RPMI7951 (cell line): ENCODE data around the gene BLVRA. TPM values are rescaled to one million over a fixed set of nuclear protein-coding genes. Genes with fewer than 3 reads are reported as not detected.
"Not testable (repeated sequence)": the region's sequence is repeated elsewhere in the genome, so short reads cannot be mapped to it uniquely, and the experiment has no call there.

Source experiments
- DNase-seq: peaks from one replicate; pipeline ENCODE4 v3.0.0-alpha.2; 2012; ENCODE audit warnings: low read depth
- total RNA-seq: library from RNA; depleted of rRNA; stranded (reverse); fragments of >200 nt; shearing (Covaris generic); gene quantifications from 2 replicates; pipeline ENCODE4 v1.2.3, GENCODE V29; 2014

The BLVRA gene
- total RNA-seq, 1 experiment from 2014 or later, result 65.5 TPM

DNA sequence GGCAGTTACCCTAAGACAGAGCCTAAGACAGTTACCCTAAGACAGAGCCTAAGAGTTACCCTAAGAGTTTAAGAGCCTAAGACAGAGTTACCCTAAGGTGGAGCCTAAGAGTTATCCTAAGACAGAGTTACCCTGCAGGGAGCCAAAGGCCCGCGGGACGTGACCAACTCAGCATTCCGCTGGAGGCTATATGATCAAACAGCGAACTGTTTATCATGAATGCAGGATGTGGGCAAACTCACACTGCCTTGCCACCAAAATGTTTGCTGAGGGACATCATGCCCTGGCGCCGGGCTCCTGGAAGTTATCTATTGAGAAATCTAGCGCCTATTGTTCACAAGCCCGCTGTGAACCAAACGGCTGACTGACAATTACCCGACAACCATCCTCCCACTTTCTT is 49.9 kb downstream of the BLVRA start:
- DNase-seq, result peak; percentile 9

DNA sequence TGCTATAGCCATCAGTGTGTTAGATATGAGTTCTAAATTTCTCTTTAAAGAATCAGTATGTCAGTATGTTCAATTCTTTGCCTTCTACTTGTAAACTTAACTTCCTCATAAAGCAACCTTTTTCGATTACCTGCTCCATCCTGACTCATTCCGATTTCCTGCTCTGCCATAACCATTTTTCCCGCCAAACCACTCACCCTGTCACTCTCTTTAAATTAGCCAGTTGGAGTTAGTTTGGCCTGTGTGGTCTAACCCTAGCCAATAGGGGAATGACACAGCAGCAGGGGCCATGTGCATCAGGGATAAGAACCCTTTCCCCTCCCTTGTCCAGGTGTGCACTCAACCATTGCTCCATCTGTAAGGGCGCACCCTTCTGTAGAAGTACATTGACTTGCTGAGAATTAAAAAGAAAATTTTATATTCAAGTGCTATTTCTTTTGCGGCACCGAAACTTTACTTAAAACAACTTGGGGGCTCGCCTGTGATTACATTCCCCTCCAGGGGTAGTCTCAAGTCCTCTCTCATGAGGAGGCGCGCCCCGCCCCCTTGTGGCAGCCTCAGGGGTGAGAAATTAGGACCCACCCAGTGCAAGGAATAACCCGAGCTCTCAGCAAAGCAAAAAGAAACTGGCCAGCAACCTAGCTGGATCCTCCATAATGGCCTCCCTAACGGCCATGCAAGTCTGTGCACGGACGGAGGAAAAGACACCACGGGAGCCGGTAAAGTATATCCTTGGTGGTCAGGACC is 51.9 kb downstream of the BLVRA start:
- DNase-seq, result peak; percentile 28

DNA sequence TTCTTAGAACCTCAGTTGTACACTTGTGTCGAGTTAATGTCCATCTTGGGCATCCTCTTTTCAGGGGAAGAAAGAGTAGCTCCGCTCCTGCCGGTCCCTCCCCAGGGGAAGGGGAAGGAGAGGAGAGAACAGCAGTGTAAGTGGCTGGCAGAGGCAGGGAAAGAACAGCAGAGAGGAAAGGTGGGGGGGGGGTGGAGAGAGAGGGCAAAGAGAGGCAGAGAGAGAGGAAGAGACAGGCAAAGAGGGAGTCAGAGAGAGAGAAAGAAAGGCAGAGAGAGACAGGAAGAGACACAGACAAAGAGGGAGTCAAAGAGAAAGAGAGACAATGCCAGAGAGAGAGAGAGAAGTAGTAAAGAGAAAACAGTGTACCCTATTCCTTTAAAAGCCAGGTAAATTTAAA is 56.9 kb downstream of the BLVRA start:
- DNase-seq, result no peak

DNA sequence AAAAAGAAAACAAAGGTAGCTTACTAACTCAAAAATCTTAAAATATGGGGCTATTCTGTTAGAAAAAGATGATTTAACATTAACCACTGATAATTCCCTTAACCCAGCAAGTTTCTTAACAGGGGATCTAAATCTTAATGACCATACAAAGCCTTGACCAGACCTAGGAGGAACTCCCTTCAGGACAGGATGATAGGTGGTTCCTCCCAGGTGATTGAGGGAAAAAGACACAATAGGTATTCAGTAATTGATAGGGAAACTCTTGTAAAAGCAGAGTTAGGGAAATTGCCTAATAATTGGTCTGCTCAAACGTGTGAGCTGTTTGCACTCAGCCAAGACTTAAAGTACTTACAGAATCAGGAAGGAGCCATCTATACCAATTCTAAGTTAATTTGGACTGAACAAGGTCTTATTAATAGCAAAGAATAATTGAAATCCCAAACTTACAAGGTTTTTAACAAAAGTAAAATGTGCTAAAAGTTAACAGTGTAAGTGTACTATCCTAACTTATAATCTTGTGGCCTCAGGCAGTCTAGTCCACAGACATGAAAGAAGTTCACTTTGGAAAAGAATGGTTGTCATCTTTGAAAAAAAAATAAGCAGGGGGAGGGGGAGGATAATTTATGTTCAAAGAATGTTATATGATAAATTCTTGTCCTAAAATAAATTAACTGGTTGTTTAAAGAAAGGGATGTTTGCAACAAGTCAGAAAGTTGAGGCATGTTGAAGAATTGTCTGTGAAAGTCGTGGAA is 57.7 kb downstream of the BLVRA start:
- DNase-seq, result not testable (repeated sequence)

DNA sequence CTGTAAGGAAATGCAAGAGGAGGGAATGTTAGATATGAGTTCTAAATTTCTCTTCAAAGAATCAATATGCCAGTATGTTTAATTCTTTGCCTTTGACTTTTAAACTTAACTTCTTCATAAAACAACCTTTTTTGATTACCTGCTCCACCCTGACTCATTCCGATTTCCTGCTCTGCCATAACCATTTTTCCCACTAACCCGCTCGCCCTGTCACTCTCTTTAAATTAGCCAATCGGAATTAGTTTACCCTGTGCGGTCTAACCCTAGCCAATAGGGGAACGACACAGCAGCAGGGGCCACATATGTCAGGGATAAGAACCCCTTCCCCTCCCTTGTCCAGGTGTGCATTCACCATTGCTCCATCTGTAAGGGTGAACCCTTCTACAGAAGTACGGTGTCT is 64.9 kb downstream of the BLVRA start:
- not testable (repeated sequence) for DNase-seq

DNA sequence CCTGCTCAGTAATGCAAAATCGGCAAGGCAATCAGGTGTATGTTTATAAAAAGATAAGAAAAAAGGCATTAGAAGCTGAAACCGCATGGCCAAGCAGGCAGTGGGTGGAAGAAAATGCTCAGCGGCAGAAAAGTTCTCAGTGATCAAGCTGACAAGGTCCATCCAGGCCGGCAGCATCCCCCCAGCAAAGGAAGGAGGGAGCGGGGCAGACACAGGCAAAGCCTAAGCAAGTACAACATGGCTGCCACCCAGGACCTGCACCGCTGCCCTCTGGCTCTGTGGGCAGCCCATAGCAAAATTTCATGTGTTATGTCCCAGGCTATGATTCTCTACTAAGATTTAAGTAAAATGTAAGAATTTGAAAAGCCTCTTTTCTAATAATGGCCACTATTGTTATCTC is 65.5 kb downstream of the BLVRA start:
- DNase-seq, result no peak

DNA sequence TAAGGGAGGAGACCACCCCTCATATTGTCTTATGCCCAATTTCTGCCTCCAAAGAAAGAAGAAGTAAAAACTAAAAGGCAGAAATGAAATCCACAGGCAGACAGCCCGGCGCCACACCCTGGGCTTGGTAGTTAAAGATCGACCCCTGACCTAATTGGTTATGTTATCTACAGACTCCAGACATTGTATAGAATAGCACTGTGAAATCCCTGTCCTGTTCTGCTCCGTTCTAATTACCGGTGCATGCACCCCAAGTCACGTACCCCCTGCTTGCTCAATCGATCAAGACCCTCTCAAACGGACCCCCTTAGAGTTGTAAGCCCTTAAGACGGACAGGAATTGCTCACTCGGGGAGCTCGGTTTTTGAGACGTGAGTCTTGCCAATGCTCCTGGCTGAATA is 66.0 kb downstream of the BLVRA start:
- DNase-seq, result not testable (repeated sequence)

DNA sequence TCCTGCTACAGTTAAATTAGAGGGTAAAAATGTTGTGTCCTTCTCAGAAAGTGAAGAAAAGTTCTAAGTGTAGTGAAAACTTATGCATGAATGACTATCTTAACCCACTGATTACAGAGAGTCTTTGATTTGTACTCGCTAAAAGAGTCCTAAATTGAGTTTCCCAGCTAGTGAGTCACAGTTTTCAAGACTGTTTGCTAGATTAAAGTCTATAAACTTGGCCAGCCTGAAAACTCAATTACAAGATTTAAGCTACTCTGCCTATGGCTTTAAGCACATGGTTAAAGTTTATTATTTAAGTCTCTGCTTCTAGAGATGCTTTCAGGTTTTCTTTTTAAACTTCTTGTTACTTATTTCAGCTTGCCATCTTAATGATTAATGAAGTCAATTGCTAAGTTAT is 66.5 kb downstream of the BLVRA start:
- DNase-seq, result peak; percentile 31

DNA sequence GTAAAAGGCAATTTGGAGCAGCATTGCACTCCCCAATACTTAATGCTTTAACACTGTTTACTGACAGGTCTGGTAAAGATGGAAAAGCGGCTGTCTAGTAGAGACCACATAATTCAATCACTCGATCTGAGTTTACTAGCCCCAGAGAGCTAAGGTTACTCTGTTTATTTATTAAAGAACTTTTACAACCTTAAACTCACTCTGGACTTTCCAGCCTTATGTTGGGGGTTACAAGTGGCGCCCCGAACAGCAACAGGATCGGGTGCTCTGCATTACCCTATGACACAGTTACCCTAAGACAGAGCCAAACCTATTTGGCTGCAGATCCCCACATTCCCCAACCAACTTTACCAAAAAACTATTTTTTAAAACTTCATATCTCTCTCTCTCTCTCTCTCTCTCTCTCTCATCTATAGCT is 66.9 kb downstream of the BLVRA start:
- DNase-seq, result no peak

DNA sequence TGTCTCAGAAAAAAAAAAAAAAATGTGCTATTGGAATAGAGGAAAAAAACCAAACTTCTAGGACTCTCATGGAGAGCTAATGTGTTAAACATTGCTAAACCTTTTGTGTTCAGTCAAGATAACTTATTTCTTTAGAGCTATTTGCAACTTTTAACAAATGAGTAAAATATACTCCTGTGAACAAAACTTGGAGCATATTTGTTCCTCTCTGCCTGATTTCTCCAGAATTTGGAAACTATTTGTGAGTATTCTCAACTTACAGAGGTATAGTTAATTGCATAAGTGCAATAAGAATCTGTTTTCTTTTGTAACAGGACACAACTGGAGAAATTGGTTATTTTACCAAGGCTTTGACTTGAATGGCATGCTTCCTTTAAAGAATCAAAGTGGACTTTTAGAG is 72.4 kb downstream of the BLVRA start:
- DNase-seq, result not testable (repeated sequence)

DNA sequence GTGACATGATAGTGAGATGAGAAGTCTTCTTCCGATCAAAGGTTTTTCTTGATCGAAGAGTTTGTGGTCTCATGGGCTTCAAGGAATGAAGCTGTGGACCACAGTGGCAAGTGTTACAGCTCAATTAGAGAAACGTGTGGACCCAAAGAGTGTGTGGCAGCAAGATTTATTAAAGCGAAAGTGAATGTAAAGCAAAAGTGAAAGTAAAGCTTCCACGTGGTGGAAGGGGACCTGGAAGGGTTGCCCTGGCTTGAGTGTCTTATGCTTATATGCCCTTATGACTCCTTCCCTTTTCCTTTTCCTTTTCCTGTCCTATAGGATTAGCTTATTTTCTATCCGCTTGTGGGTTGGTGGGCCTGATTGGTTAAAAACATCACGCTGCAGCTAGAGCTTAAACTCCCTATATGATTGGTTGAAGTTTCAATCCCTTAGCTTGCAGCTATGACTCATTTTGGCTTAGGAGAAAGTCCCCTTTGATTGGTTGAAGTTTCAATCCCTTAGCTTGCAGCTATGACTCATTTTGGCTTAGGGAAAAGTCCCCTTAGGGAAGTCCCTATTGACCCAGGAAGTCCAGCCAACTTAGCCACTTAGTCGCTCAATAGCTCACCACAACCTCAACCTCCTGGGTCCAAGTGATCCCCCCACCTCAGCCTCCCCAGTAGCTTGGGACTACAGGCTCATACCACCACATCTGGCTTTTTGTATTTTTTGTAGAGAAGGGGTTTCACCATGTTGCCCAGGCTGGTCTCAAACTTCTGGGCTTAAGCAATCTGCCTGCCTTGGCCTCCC is 76.2 kb downstream of the BLVRA start:
- DNase-seq, result peak; percentile 81

DNA sequence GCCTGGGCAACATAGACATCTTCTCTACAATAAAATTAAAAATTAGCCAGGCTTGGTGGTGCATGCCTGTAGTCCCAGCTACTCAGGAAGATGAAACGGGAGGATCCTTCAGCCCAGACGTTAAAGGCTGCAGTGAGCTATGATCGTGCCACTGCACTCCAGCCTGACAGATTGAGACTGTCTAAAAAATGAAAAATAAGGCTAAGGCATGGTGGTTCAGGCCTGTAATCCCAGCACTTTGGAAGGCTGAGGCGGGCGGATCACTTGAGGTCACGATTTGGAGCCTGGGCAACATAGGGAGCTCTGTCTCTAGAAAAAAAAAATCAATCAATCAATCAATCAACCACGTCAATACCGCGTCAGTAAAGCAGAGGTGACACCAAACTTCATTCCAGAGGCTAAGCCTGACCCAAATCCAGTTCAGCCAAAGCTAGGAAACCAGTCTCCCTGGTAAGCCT is 79.8 kb downstream of the BLVRA start:
- no peak for DNase-seq

DNA sequence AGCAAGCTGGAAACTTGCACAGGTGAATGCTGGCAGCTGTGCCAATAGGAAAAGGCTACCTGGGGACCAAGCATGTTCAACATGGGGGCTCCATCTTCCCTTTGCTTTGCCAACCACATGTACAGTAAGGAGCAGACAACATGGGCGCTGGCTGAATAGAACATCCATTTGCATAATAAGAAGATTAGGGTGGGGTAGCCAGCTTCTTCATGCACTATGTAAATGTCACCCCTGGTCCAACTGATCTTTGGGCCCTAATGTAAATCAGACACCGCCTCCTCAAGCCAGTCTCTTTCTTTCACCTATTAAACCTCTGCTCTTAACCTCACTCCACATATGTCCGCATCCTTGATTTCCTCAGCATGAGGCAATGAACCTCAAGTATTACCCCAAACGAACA is 84.8 kb downstream of the BLVRA start:
- no peak for DNase-seq

DNA sequence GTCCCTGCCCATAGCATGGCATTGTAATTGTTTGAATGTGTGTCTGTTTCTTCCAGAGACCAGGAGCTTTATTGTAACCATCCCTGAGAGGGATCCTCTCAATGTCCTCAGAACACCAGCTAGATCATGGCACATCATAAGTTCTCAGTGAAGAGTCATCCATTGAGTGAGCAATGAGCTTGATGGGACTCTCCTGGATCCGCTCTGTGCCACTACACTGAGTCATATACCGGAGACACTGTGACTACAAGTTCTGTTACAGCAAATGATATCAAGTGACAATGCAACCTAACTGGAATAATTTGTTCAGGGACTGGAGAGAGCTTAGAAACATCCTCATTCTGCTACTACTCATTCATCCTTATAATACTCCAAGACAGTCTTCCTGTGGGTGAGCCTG is 85.8 kb downstream of the BLVRA start:
- DNase-seq, result peak; percentile 26

DNA sequence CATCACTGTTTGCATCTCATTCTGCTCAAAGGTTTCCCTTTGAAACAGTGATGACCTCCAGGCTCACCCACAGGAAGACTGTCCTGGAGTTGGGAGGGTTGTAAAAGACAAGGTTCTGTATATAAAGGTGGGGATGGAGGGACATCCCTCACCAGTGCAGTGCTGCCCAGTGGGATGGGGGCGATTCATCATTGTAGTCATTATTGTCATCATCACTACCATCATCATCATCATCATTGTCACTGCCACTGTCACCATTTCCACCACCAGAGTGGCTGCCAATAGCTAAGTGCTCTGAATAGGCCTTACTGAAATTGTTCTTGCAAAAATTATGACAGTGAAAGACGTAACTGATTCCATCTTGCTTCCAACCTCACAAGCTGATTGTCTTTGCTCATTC is 86.2 kb downstream of the BLVRA start:
- DNase-seq, result no peak

DNA sequence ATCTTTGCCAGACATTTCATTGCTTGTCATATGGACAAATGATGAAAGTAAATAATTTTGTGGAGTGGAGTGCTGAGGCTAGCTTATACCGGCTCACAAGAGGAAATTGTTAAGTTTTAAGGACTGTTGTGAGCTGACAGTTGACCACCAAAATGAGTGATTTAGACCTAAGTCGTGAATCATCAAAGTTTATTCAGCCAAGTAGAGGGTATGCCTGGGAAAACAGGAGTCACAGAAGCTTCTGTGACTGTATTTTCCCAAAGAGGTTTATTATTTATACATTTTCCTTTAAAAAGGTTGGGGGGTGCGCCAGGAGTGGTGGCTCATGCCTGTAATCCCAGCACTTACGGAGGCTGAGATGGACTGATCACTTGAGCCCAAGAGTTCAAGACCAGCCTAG is 89.0 kb downstream of the BLVRA start:
- DNase-seq, result peak; percentile 80

DNA sequence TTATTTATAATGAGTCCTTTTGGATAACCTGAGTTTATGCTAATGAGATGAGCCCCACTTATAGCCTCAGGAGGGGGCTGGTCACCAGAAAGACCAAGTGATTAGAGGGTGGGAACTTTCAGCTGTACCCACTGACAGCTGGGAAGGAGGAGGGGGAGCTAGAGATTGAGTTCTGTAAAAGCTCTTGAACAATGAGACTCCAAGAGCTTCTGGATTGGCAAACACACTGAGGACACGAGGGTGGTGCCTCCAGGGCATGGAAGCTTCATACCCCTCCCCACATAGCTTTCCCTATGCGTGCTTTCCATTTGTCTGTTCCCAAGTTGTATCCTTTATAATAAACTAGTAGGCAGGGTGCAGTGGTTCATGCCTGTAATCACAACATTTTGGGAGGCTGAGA is 90.6 kb downstream of the BLVRA start:
- no peak for DNase-seq

DNA sequence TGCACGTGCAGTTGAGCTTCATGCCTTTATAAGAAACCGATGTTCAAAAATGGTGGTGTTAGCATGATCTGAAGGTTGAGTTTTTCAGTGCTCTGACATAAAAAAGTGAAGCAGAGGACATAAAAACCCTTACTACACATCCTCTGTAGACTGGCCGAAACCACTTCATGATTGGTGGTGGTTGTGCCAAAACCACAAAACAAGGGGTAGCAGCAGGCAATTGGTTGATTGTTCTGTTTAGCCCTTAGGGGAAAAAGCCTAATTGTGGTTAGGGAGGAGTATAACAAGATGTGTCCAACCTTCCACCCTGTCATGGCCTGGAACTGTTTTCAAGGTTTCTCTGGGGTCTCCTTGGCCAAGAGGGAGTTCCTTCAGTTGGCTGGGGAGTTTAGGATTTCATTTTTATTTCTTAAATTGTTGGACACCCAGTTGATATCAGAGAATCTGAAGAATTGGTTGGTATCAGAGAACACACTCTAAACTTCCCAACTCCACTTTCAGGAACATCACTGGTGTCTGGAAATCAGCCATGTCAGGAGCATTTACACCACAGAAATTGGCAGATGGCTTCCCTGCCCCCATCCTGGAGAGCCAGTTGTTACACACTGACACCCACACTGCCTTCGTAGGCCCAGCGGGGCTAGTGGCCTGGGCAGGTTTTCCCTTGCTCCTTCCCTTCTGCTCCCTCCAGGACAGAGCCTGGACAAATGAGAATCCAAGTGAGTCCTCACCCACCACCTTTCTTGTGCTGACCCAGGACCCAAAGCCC is 92.1 kb downstream of the BLVRA start:
- peak; percentile 98 for DNase-seq

DNA sequence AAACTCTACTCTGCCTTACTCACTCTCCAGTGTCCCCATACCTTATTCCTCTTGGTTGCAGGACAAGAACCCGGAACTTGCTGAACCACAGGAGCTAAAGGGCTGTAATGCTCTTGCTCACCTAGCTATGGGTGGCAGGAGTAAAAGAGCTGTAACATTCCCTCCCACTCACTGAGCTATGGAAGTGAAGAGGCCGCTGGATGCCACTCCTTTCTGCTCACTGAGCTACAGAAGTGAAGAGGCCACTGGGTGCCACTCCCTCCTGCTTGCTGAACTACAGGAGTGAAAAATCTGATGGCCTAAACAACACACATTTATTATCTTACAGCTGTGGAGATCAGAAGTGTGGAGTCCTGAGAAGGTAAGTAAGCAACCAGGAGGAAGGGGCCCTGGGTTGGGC is 93.3 kb downstream of the BLVRA start:
- no peak for DNase-seq

DNA sequence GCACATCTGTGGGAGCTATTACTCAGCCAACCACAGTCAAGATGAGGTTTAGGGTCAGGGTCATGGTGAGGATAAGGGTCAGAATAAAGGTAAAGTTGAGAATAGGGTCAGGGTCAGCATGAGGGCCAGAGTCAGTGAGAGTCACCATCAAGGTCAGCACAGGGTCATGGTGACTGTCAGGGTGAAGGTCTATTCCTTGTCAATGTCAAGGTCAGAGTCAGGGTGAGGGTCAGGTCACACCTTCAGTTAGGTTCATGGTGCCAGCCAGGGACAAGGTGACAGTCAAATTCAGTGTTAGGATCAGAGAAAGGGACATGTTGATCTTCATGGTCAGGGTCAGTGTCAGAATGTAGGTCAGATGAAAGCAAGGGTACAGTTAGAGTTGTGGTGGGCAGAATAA is 96.7 kb downstream of the BLVRA start:
- DNase-seq, result no peak

DNA sequence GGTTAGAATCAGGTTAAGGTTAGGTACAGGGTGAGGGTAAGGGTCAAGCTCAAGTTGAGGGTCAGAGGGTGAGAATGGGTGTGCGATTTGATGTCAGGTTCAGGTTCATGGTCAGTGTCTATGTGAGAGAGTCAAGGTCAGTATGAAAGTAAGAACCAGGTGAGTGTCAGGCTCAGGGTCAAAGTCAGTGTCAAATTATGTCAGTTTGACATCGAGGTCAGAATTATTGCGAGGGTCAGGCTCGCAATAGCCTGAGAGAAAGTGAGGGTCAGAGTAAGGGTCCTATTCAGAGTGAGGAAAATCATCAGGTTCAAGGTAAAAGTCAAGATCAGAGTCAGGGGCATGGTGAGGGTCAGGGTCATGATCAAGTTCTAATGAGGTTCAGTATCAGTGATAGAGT is 97.8 kb downstream of the BLVRA start:
- no peak for DNase-seq
